Keratinocyte (primary cell): Measurements from ENCODE around the gene EVI5. TPM values are rescaled to one million over a fixed set of nuclear protein-coding genes. Genes with fewer than 3 reads are reported as not detected.

Experiments
- DNase-seq: peaks from one replicate; pipeline ENCODE4 v3.0.0-alpha.2; 2011; ENCODE audit warnings: low read depth, missing footprints, low spot score
- FAIRE-seq: peaks from 2 replicates; lab custom pipeline; 2011; peaks lifted over from hg19 to GRCh38; lab: Jason Lieb, UNC
- H2AFZ ChIP-seq: 2 replicates; pipeline ENCODE4 v1.6.0; 2012; ENCODE audit warnings: low read length, control low read depth, inconsistent platforms; ENCODE audit not compliant: control insufficient read depth
- H3K27ac ChIP-seq: 2 replicates; pipeline ENCODE4 v1.5.1; 2011; ENCODE audit warnings: low read length; ENCODE audit not compliant: control insufficient read depth, insufficient read depth
- H3K27me3 ChIP-seq: 3 replicates; pipeline ENCODE4 v1.6.0; 2011; ENCODE audit warnings: low read length; ENCODE audit not compliant: control insufficient read depth, insufficient read depth; ENCODE audit errors: extremely low read depth
- H3K36me3 ChIP-seq, 2 experiments: 2 replicates in 1 of 2; 3 replicates in 1 of 2; pipeline ENCODE4 v1.5.1; 2011; ENCODE audit warnings: low read length in 2 of 2, mild to moderate bottlenecking in 1 of 2; ENCODE audit not compliant: control insufficient read depth in 2 of 2, insufficient read depth in 2 of 2; ENCODE audit errors: extremely low read depth in 1 of 2
- H3K4me1 ChIP-seq: 3 replicates; pipeline ENCODE4 v1.5.1; 2011; ENCODE audit warnings: low read length; ENCODE audit not compliant: control insufficient read depth, insufficient read depth; ENCODE audit errors: extremely low read depth
- H3K4me2 ChIP-seq: 3 replicates; pipeline ENCODE4 v1.6.0; 2011; ENCODE audit warnings: low read depth, low read length; ENCODE audit not compliant: control insufficient read depth, insufficient read depth; ENCODE audit errors: extremely low read depth
- H3K4me3 ChIP-seq, 3 experiments: fragments of 200-600 bp in 1 of 3; sonication (generic) in 1 of 3; 2 replicates in 2 of 3; 3 replicates in 1 of 3; pipeline ENCODE4 v1.5.1; 2011 to 2016; ENCODE audit warnings: low read length in 3 of 3, mild to moderate bottlenecking in 3 of 3, control low read depth in 2 of 3, inconsistent platforms in 1 of 3, low read depth in 1 of 3, mixed read lengths in 1 of 3, mixed run types in 1 of 3, moderate library complexity in 1 of 3; ENCODE audit not compliant: control insufficient read depth in 2 of 3, insufficient read depth in 2 of 3; ENCODE audit errors: extremely low read depth in 1 of 3
- H3K79me2 ChIP-seq: 2 replicates; pipeline ENCODE4 v1.6.0; 2012; ENCODE audit warnings: low read length; ENCODE audit not compliant: control insufficient read depth, insufficient read depth
- H3K9ac ChIP-seq: 3 replicates; pipeline ENCODE4 v1.6.0; 2011; ENCODE audit warnings: low read length; ENCODE audit not compliant: control insufficient read depth, insufficient read depth; ENCODE audit errors: extremely low read depth
- H3K9me1 ChIP-seq: 3 replicates; pipeline ENCODE4 v1.6.0; 2011; ENCODE audit warnings: low read length; ENCODE audit not compliant: control insufficient read depth, insufficient read depth; ENCODE audit errors: extremely low read depth
- H3K9me3 ChIP-seq: 2 replicates; pipeline ENCODE4 v1.5.1; 2012; ENCODE audit warnings: low read depth, low read length; ENCODE audit not compliant: control insufficient read depth
- H4K20me1 ChIP-seq: 3 replicates; pipeline ENCODE4 v1.6.0; 2011; ENCODE audit warnings: low read length; ENCODE audit not compliant: control insufficient read depth, insufficient read depth; ENCODE audit errors: extremely low read depth
- CTCF ChIP-seq, 3 experiments: IDR thresholded peaks in 1 of 3; conservative IDR thresholded peaks in 1 of 3; optimal IDR thresholded peaks in 1 of 3; 2 replicates in 2 of 3; 3 replicates in 1 of 3; pipeline versions ENCODE3 to v1.5.1; 2011; ENCODE audit warnings: low read length in 3 of 3, mild to moderate bottlenecking in 3 of 3, moderate library complexity in 2 of 3, control low read depth in 1 of 3, inconsistent platforms in 1 of 3; ENCODE audit not compliant: insufficient read depth in 2 of 3; ENCODE audit errors: extremely low read depth in 1 of 3
- EZH2 ChIP-seq: IDR thresholded peaks from one replicate; pipeline ENCODE4 v1.6.1; 2012; ENCODE audit warnings: inconsistent platforms, mild to moderate bottlenecking, low read length, moderate library complexity
- dilution Hi-C: fragments of 300-500 bp; cut with MboI; formaldehyde crosslinking; loops from one replicate; pipeline ENCODE4 v1.7.0; 2020; ENCODE audit warnings: low sequenced_read_pairs; ENCODE audit not compliant: extremely low pct_ligation_motif_present
- polyA plus RNA-seq, 5 experiments: library from polyadenylated mRNA; depleted of rRNA in 3 of 5; stranded (reverse) in 3 of 5; stranded (forward) in 1 of 5; unstranded in 1 of 5; fragments of >200 nt; gene quantifications; 1 replicate in 1 of 5; 2 replicates in 3 of 5; 3 replicates in 1 of 5; pipeline versions ENCODE4 v1.2.1 to v1.2.3, GENCODE V29; 2011 to 2012; ENCODE audit warnings: missing spikeins in 2 of 5, low read depth in 1 of 5, low replicate concordance in 1 of 5

EVI5 gene
- polyA plus RNA-seq, 1 donor (not counting 4 experiments of a cell fraction or from before 2014, with no cell fraction given) = 23.2 TPM

DNA sequence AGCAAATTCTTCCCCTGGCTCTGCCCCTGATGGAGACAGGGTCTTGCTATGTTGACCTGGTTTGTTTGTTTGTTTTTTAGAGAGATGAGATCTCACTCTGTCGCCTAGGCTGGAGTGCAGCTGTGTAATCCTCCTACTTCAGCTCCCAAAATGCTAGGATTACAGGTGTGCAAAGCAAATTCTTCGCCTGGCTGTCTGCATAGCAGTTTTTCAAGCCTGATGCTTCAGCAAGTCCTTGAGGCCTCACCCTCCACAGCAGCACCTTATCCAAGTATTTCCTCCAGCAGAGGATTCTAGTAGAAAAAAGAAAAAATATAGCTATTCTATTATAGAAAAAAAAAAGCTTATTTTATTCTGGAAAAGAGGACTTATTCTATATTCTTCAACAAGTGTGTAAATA lies 31.8 kb upstream of the EVI5 start:
- dilution Hi-C loops = no loop called here
- no peak overlapping the region for H3K4me2 ChIP-seq
- TF ChIP-seq EZH2 (no peak), CTCF (optimal IDR thresholded peaks at IDR 0.05 in 1 of 3, IDR thresholded peaks at IDR 0.05 in 1 of 3, conservative IDR thresholded peaks at IDR 0.05 in 1 of 3; ENCODE audit: extremely low read depth in 1 of 3, insufficient read depth in 2 of 3, low read length in 3 of 3) (no peak)
- no peak overlapping the region for H2AFZ ChIP-seq
- no peak for FAIRE-seq
- no peaks in the 10 kb centered on the region for H3K4me1 ChIP-seq
- H4K20me1 ChIP-seq = no peaks in the 10 kb centered on the region
- H3K9ac ChIP-seq = no peak overlapping the region
- no peaks in the 10 kb centered on the region for H3K9me3 ChIP-seq
- no peak for DNase-seq
- no peaks in the 10 kb centered on the region for H3K9me1 ChIP-seq
- no peak overlapping the region for H3K4me3 ChIP-seq
- no peaks in the 10 kb centered on the region for H3K79me2 ChIP-seq
- H3K27ac ChIP-seq = no peak overlapping the region
- no peaks in the 10 kb centered on the region for H3K36me3 ChIP-seq
- H3K27me3 ChIP-seq = no peaks in the 10 kb centered on the region

DNA sequence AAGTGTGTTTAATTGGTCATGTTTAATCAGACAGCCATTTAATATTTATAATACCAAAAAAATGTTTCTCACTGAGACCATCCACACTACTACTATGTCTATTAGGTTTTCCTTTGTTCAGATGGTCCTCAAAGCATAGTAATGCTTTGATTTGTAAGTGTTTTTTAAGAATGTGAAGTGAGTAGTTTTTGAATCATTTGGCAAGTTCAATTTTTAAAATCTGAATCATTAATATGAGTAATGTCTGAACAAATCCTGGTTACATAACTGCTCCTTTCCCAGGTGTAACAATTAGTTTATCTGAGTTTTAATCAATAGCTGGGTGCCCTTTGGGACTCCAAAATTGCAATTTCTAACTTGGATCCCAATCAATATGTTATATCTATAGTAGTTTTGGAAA lies 23.5 kb upstream of the EVI5 start:
- peak; percentile 57 for FAIRE-seq
- Histone ChIP-seq H3K27ac (peak overlapping the region; percentile 64), H3K4me1 (peaks cover 27% of the 10 kb centered on the region), H3K9me3 (no peaks in the 10 kb centered on the region), H2AFZ (no peak overlapping the region), H3K36me3 (no peaks in the 10 kb centered on the region), H3K4me3 (no peak overlapping the region), H3K79me2 (no peaks in the 10 kb centered on the region), H4K20me1 (no peaks in the 10 kb centered on the region), H3K27me3 (no peaks in the 10 kb centered on the region), H3K9ac (no peak overlapping the region), H3K4me2 (peak overlapping the region; percentile 55), H3K9me1 (no peaks in the 10 kb centered on the region)
- dilution Hi-C loops = no loop called here
- no peak for DNase-seq
- no peak for TF ChIP-seq EZH2
- no peak for TF ChIP-seq CTCF (optimal IDR thresholded peaks at IDR 0.05 in 1 of 3, IDR thresholded peaks at IDR 0.05 in 1 of 3, conservative IDR thresholded peaks at IDR 0.05 in 1 of 3; ENCODE audit: extremely low read depth in 1 of 3, insufficient read depth in 2 of 3, low read length in 3 of 3)
